Activated gamma-delta T cell (primary cell): ENCODE measurements around the gene ARHGEF19.
"Not testable (repeated sequence)": the region's sequence is repeated elsewhere in the genome, so short reads cannot be mapped to it uniquely, and the experiment has no call there.

Experiments
- DNase-seq: peaks from one replicate; lab custom pipeline; 2025; lab: John Stamatoyannopoulos, UW

ARHGEF19 gene

DNA sequence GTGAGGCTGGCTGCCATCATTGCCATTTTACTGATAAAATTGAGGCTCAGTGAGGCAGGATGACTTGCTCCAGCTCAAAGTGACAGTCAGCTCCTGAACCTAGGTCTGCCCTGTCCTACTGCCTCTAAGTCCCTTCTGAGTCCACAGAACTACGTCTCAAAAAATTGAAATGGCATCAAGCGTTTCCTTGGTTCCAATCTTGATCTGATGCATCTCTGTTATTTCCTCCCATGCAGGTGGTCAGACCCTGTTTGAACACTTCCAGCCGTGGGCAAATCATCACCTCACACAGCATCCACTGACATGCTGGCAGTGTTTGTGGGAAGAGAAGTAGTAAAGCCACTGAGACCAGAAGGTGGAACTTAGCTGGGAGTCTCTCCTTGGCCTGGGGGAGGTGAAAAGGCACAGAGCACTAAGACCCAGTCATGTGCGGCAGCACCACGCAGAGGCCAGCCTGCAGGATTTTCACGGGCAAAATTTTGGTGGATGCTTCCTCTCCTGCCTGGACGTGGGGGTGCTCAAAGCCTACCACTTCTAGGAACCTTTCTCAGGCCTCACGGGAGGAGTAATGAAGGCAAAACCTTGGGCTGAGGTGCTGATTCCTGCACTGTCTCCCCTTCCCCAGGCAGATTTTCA is 32.3 kb upstream of the ARHGEF19 start:
- no peak for DNase-seq

DNA sequence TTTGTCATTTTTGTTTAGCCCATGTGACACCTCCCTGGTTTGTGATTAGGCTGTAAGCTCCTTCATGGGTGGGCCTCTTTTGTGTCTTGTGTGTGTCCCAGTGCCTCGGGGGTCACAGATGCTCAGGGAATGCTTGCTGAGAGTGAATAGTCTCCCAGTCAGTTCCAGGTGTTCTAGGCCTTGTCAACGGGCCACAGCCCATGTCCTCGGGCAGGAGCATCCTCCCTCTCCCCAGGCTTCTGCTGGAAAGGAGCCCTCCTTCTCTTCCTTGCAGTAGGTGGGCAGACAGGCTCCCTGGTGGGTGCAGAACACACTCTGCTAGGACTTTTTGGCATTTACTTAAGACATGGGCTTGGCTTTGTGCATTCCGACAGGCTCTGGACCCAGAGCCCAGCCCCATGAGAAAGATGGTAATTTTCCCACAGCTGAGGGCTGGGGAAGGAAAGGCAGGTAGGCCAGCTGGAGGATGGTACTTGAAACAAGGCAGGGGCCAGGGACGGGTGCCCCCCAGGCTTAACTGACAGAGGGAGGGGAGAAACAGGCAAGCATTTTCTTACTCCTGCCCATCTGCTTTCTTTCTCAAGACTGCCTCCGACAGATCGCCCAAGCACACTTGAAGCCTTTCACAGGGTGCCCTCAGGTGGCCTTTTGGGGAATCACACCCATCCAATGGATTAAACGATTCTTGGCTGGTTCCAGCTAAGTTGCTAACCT is 31.6 kb upstream of the ARHGEF19 start:
- no peak for DNase-seq

DNA sequence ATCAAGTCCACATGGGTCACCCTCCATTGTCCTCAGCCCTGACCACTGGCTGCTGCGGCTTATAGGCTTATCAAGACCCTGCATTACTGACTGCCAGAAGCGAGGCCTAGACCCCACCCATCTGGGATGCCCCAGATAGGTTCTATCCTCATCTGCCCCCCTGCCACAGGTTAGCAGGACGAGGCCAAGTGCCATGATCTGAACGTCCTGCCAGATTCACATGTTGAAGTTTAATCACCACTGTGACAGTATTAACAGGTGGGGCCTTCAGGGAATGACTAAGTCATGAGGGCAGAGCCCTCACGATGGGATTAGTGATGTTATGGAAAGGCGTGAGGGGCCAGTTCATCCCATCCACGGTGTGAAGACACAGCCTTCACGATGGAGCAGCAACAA is 30.8 kb upstream of the ARHGEF19 start:
- no peak for DNase-seq

DNA sequence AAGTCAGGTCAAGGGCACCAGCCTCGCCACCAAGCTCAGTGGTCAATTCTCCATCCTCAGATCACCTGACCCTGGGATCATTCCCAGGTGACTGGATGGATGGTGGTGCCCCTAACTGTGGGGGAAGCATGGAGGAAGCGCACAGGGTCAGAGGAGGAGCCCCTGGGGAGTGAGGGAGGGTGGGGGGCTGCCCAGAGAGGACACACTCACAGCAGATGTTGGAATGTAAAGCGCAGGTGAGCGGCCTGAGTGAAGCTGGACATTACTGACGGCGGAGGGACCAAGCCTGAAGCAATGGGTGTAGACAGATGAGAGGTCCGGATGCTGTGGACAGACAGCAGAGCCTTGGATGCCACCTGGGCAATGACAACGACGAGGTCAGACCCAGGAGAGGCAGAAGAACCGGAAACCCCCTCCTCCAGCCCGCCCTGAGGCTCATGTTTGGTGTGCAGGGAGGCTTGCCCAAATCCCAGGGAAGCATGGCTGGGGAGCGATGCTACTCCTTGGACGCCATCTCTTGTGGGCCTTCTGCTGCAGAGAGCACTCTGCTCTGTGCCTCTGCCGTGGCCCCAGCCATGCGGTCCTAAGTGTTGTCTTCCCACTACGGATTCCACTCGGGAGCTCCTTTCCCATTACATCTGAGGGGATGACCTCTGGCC is 30.2 kb upstream of the ARHGEF19 start:
- no peak for DNase-seq

GRCh38 chr1:16241221-16241708 is 28.8 kb upstream of the ARHGEF19 start:
- DNase-seq: no peak

GRCh38 chr1:16239972-16240491 is 27.6 kb upstream of the ARHGEF19 start:
- DNase-seq: no peak

DNA sequence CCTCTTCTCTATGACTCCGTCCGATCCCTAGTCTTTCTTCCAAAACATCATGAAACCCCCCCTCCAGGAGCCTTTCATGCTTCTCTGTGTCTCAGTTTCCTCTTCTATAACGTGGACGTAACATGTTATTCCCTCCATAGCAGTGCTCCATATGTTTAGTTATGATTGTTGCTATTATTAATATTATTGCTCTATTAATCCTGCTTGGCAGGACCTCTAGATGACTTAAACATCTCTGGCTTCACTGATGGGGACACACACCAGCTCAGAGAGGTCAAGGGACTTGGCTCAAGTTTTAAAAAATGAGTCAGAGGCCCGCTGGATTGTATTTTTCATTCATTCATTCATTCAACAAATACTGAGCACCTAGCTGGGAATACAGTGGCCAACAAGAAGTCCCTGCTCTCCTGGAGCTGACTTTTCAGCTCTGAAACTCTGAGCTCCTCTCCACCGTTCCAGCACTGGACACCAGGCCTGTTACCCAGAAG is 24.9 kb upstream of the ARHGEF19 start:
- no peak for DNase-seq

GRCh38 chr1:16236511-16237342 is 24.3 kb upstream of the ARHGEF19 start, which contains the start of gene CPLANE2:
Gene CPLANE2 (minus strand): TSS chr1:16237183. CDS start chr1:16236742, 441 bp downstream.
- DNase-seq: peak; percentile 97

DNA sequence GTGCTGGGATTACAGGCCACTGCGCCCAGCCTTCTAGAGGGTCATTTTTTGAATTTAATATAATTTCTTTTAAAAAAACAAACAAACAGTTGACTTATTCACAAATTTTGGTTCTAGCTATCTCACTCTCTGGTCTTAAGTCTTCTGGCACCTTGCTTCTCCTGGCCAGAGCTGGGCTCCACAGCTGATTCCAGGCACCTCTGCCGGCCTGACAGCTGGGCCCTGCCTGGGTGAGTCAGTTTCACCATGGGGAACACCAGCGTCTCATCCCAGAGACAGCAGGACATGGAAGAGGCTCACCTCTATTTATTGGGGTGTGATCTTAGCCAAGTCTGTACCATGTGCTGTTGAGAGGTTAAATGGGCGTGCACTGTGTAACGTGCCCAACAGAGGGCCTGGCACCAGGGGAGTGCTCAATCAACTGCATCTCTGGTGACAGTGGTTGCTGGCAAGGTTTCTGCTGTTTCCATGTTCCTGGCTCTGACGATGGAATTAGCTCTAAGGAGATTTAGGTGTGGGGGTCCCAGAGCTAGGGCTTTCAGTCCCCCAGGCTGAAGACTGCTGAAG is 23.6 kb upstream of the ARHGEF19 start:
- DNase-seq: no peak

GRCh38 chr1:16235347-16235746 is 22.9 kb upstream of the ARHGEF19 start:
- DNase-seq: no peak

- no peak for DNase-seq
These were observed 21.0 kb upstream of the ARHGEF19 start for GRCh38 chr1:16233431-16233830.

GRCh38 chr1:16232316-16232710 is 19.9 kb upstream of the ARHGEF19 start:
- DNase-seq: no peak

DNA sequence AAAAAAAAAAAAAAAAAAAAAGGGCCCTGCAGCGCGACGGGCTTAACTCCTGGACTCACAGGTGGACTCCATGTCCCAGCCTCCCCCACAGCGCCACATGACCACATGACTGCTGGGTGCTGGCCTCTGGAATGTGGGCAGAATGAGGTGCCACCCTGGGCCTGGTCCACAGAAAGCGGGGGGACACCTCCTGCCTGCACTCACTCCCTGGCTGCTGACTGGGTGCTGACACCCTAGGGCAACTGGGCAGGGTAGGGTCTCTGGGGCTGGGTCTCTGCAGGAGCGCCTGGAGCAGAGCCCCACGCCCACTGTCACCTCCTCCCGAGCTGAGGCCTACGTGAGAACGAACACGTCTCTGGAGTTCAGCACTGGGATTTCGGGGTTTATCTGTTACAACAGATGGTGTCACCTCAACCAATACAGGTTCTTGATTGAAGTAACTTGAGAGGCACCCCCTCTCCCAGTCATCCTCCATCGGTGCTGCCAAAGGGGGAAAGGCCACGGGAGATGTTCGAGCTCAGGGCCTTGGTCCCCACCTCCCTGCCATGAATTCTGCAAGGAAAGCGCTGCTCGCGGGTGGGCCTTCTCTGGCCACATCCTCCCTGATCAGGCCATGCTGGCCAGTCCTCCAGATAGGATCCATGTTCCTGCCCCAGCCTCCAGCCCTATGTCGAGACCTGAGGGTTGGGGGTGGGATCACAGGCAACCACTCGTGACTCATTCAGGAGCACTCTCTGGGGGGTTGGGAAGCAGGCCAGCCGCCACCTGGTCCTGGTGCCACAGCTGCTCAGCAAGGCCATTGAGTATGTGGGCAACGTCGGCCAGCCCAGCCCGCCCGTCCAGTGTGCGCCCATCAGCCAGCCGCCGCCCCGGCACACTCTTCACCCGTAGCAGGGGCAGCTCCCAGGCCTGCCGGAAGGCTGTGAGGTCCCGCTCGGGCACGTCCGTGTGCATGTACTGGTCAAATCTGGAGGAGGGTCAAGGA is 19.2 kb upstream of the ARHGEF19 start:
- no peak for DNase-seq

DNA sequence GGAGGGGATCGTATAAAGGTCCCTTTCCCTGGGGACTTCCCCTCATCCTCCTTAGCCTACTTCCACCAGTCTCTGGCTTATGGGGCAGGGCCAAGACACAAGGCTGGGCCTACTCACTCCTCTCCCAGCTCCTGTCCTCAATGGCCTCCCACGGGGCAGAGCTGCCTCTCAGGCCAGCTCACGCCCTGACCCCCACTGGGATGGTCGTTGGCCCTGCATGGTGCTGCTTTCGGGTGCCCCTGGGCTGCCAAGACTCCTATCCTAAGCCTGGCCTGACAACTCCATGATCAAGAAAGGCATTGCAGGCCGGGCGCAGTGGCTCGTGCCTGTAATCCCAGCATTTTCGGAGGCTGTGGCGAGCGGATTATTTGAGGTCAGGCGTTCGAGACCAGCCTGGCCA is 18.3 kb upstream of the ARHGEF19 start:
- DNase-seq: no peak

GRCh38 chr1:16229976-16230740 is 17.7 kb upstream of the ARHGEF19 start:
- DNase-seq: no peak

DNA sequence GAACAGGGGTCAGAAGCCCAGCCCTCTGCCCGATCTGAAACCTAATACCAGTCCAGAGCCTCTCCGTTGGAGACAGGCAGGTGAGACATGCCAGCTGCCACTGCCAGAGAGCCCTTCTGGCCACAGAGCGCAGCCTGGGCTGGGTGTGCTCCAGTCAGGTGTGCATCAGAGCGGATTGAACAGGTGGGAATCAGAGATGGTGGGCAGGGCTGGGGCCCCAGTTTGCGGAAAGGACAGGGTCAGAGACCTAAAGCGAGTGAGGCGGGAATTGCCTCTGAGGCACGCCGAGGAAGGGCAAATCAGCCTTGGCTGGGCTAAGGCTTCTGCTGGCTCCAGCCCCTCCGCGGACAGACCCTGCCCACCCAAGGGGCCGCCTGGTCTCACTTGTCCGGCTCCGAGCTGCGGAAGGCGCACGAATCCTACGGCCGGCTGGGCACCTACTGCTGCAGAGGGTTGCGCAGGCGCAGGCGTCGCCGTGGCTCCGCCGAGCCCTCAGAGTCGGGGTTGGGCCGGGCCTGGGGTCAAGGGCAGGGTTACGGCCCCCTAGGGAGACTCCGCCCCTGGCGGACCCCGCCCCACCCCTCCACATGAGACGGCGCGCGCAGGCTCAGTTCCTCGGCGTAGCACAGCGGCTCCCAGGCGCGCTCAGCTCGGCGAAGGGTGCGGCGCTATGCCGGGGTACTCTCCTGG is 14.2 kb upstream of the ARHGEF19 start:
- no peak for DNase-seq

DNA sequence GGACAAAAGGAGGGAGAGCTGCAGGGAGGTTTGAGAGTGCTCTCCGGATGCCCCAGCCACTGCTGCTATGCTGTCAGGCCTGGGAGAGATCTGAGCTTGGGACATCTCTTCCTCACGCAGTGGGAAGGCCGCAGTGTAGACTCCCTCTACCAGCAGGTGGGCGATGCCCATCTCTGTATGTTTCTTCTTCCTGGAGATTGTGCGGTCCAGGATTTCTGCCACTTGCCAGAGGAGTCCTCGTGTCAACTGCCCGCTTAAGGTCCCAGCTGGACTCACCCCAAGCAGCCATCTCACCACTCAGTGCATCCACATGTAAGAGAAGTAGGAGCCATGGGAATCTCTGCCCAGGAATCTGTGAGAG is 13.7 kb upstream of the ARHGEF19 start:
- no peak for DNase-seq

DNA sequence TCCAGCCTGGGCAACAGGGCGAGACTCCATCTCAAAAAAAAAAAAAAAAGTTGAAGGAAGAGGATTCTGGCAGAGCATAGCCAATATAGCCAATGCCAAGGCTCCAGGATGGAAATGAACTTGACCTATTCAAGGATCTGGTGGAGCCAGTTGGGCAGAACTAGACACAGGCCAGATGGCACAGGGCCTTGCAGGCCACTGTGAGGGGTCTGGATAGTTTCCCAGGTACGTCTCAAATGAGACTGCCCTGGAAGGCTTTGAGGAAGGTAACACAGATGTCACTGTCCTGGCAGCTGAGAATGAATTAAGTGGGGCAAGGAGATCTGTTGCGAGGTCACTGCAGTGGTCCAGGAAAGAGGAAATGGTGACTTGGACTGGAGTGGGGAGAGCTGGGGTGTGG is 12.0 kb upstream of the ARHGEF19 start:
- no peak for DNase-seq

DNA sequence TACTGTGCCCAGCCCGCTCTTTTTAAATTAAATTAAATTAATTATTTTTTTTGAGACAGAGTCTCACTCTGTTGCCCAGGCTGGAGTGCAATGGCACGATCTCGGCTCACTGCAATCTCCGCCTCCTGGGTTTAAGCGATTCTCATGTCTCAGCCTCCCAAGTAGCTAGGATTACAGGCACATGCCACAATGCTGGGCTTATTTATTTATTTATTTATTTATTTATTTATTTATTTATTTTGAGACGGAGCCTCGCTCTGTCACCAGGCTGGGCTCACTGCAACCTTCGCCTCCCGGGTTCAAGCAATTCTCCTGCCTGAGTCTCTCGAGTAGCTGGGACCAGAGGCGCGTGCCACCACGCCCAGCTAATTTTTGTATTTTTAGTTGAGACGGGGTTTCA is 10.3 kb upstream of the ARHGEF19 start:
- DNase-seq: not testable (repeated sequence)
